ENCODE results near the gene SKOR1.

Gene SKOR1

GRCh38 chr15:67809866-67810265, 15.4 kb upstream of the SKOR1 start:
- no peak overlapping the region for H3K4me3 ChIP-seq (IDR thresholded peaks at IDR 0.05; ENCODE audit: insufficient read depth, low read depth, low read length)
- no peaks in the 10 kb centered on the region for H3K4me1 ChIP-seq (ENCODE audit: low read depth, poor library complexity, severe bottlenecking)
- no peaks in the 10 kb centered on the region for H3K27me3 ChIP-seq (ENCODE audit: insufficient read depth, low read depth)
- no peak overlapping the region for H3K27ac ChIP-seq
- no peaks in the 10 kb centered on the region for H4K20me1 ChIP-seq (ENCODE audit: insufficient read depth)
- H2AFZ ChIP-seq (ENCODE audit: low read depth) = no peak overlapping the region
- no peaks in the 10 kb centered on the region for H3K36me3 ChIP-seq (ENCODE audit: insufficient read depth)
- no peaks in the 10 kb centered on the region for H3K79me2 ChIP-seq (ENCODE audit: insufficient read depth, low read depth)
- H3K4me2 ChIP-seq = no peak overlapping the region
- no peak for TF ChIP-seq CTCF (conservative IDR thresholded peaks at IDR 0.05; ENCODE audit: low read depth, low read length)
- no peak overlapping the region for H3K9ac ChIP-seq

DNA sequence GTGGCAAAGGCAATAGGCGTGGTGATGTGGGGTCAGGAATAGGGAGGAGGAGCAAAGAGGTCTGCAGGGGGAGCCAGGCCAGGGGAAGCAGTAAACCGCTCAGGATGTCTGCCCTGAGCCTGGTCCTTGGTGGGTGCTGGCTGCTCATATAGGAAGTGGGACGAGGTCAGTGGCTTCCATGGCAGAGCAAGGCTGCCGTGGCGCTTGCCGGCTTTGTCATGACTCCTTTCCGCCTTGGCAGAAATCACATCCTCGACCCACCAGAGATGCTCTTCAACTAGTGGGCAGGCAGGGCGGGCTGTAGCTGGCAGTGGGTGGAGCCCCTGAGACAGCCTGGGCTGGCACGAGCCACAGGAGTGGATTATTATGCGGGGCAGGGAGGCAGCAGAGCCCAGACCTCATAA, 13.1 kb upstream of the SKOR1 start:
- H3K4me1 ChIP-seq (ENCODE audit: low read depth, poor library complexity, severe bottlenecking) = no peaks in the 10 kb centered on the region
- no peak overlapping the region for H3K9ac ChIP-seq
- no peaks in the 10 kb centered on the region for H3K27me3 ChIP-seq (ENCODE audit: insufficient read depth, low read depth)
- H3K36me3 ChIP-seq (ENCODE audit: insufficient read depth) = no peaks in the 10 kb centered on the region
- H3K4me3 ChIP-seq (IDR thresholded peaks at IDR 0.05; ENCODE audit: insufficient read depth, low read depth, low read length) = no peak overlapping the region
- no peaks in the 10 kb centered on the region for H4K20me1 ChIP-seq (ENCODE audit: insufficient read depth)
- no peak overlapping the region for H3K4me2 ChIP-seq
- H3K27ac ChIP-seq = no peak overlapping the region
- no peak for TF ChIP-seq CTCF (conservative IDR thresholded peaks at IDR 0.05; ENCODE audit: low read depth, low read length)
- H3K79me2 ChIP-seq (ENCODE audit: insufficient read depth, low read depth) = no peaks in the 10 kb centered on the region
- H2AFZ ChIP-seq (ENCODE audit: low read depth) = no peak overlapping the region

- no peaks in the 10 kb centered on the region for H3K27me3 ChIP-seq (ENCODE audit: insufficient read depth, low read depth)
- H2AFZ ChIP-seq (ENCODE audit: low read depth) = no peak overlapping the region
- H3K4me3 ChIP-seq (IDR thresholded peaks at IDR 0.05; ENCODE audit: insufficient read depth, low read depth, low read length) = no peak overlapping the region
- H4K20me1 ChIP-seq (ENCODE audit: insufficient read depth) = no peaks in the 10 kb centered on the region
- H3K9ac ChIP-seq = no peak overlapping the region
- no peaks in the 10 kb centered on the region for H3K4me1 ChIP-seq (ENCODE audit: low read depth, poor library complexity, severe bottlenecking)
- H3K79me2 ChIP-seq (ENCODE audit: insufficient read depth, low read depth) = no peaks in the 10 kb centered on the region
- no peak overlapping the region for H3K4me2 ChIP-seq
- no peak for TF ChIP-seq CTCF (conservative IDR thresholded peaks at IDR 0.05; ENCODE audit: low read depth, low read length)
- no peak overlapping the region for H3K27ac ChIP-seq
- H3K36me3 ChIP-seq (ENCODE audit: insufficient read depth) = no peaks in the 10 kb centered on the region
Observed at GRCh38 chr15:67813104-67813634, 12.1 kb upstream of the SKOR1 start.

GRCh38 chr15:67815036-67815592, 10.2 kb upstream of the SKOR1 start:
- Histone ChIP-seq H3K9ac (no peak overlapping the region), H3K27me3 (ENCODE audit: insufficient read depth, low read depth) (no peaks in the 10 kb centered on the region), H3K4me1 (ENCODE audit: low read depth, poor library complexity, severe bottlenecking) (no peaks in the 10 kb centered on the region), H3K4me2 (no peak overlapping the region), H3K36me3 (ENCODE audit: insufficient read depth) (no peaks in the 10 kb centered on the region), H3K4me3 (IDR thresholded peaks at IDR 0.05; ENCODE audit: insufficient read depth, low read depth, low read length) (no peak overlapping the region), H3K79me2 (ENCODE audit: insufficient read depth, low read depth) (no peaks in the 10 kb centered on the region), H4K20me1 (ENCODE audit: insufficient read depth) (no peaks in the 10 kb centered on the region), H3K27ac (no peak overlapping the region), H2AFZ (ENCODE audit: low read depth) (no peak overlapping the region)
- TF ChIP-seq CTCF (conservative IDR thresholded peaks at IDR 0.05; ENCODE audit: low read depth, low read length) = no peak

Measured in KMS-11 (cell line).